ENCODE measurements around the gene TMEM150B. TPM values are rescaled to one million over a fixed set of nuclear protein-coding genes. Genes with fewer than 3 reads are reported as not detected.

Gene TMEM150B
- total RNA-seq, 3 donors from 2014 or later, result 31.6 to 62.1 (median 36.4) TPM

- H3K36me3 ChIP-seq (ENCODE audit: low read depth), result no peaks in the 10 kb centered on the region
- DNase-seq, result no peak
- TF ChIP-seq, protein P1, sequence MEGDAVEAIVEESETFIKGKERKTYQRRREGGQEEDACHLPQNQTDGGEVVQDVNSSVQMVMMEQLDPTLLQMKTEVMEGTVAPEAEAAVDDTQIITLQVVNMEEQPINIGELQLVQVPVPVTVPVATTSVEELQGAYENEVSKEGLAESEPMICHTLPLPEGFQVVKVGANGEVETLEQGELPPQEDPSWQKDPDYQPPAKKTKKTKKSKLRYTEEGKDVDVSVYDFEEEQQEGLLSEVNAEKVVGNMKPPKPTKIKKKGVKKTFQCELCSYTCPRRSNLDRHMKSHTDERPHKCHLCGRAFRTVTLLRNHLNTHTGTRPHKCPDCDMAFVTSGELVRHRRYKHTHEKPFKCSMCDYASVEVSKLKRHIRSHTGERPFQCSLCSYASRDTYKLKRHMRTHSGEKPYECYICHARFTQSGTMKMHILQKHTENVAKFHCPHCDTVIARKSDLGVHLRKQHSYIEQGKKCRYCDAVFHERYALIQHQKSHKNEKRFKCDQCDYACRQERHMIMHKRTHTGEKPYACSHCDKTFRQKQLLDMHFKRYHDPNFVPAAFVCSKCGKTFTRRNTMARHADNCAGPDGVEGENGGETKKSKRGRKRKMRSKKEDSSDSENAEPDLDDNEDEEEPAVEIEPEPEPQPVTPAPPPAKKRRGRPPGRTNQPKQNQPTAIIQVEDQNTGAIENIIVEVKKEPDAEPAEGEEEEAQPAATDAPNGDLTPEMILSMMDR (IDR thresholded peaks at IDR 0.05), result no peak
- intact Hi-C loops (cut with DNase I, micrococcal nuclease), result no loop called here
- ATAC-seq, result no peak
- H3K4me3 ChIP-seq, result no peak overlapping the region
- peaks cover 4% of the 10 kb centered on the region for H3K4me1 ChIP-seq (ENCODE audit: low read depth)
- no peaks in the 10 kb centered on the region for H3K9me3 ChIP-seq
Measured at GRCh38 chr19:55285229-55285890, 39.8 kb downstream of the TMEM150B start.

- Histone ChIP-seq H3K36me3 (ENCODE audit: low read depth) (no peaks in the 10 kb centered on the region), H3K4me3 (no peak overlapping the region), H3K4me1 (ENCODE audit: low read depth) (peaks cover 5% of the 10 kb centered on the region), H3K9me3 (no peaks in the 10 kb centered on the region)
- ATAC-seq (no peak), DNase-seq (no peak)
- TF ChIP-seq, protein P1 (IDR thresholded peaks at IDR 0.05), result no peak
- intact Hi-C loops (cut with DNase I, micrococcal nuclease), result no loop called here
Measured at GRCh38 chr19:55284405-55285058, 40.6 kb downstream of the TMEM150B start.

GRCh38 chr19:55283548-55284377 lies 41.4 kb downstream of the TMEM150B start, which contains the start of gene BRSK1:
TSS of gene BRSK1 (plus strand) at chr19:55283997. CDS start at chr19:55284443, 446 bp downstream.
- no peaks in the 10 kb centered on the region for H3K9me3 ChIP-seq
- TF ChIP-seq, protein P1 (IDR thresholded peaks at IDR 0.05), result no peak
- intact Hi-C loops (cut with DNase I, micrococcal nuclease), result no loop called here
- DNase-seq (peak in 1 of 3 donors; percentile 47), ATAC-seq (no peak)
- H3K4me1 ChIP-seq (ENCODE audit: low read depth), result peaks cover 11% of the 10 kb centered on the region
- H3K4me3 ChIP-seq, result no peak within 1 kb of the TSS
- H3K36me3 ChIP-seq (ENCODE audit: low read depth), result no peaks in the 10 kb centered on the region

- peak; percentile 96 for ATAC-seq
- intact Hi-C loops (cut with DNase I, micrococcal nuclease), result no loop called here
Measured at GRCh38 chr19:55279770-55280643, 45.1 kb downstream of the TMEM150B start, which contains the start of gene HSPBP1. TSS of gene HSPBP1 (minus strand) at chr19:55280110. CDS start at chr19:55279608, 502 bp downstream.

More at GRCh38 chr19:55279770-55280643, 45.1 kb downstream of the TMEM150B start, which contains the start of gene HSPBP1:
- H3K4me3 ChIP-seq, result peak within 1 kb of the TSS; percentile 42
- no peaks in the 10 kb centered on the region for H3K9me3 ChIP-seq
- TF ChIP-seq, protein P1 (IDR thresholded peaks at IDR 0.05), result no peak
- H3K4me1 ChIP-seq (ENCODE audit: low read depth), result peaks cover 11% of the 10 kb centered on the region
- DNase-seq, result peak; percentile 97 to 99 (median 99)
- no peaks in the 10 kb centered on the region for H3K36me3 ChIP-seq (ENCODE audit: low read depth)
